ENCODE measurements around the gene CAV1. TPM values are rescaled to one million over a fixed set of nuclear protein-coding genes. Genes with fewer than 3 reads are reported as not detected.
A peak's percentile ranks its signal among the peaks of the same experiment; 100 is the strongest.

CAV1 gene
- total RNA-seq, 1 donor from 2014 or later = 12.0 TPM

- no peak for DNase-seq
Measured at GRCh38 chr7:116505278-116505677, 19.6 kb upstream of the CAV1 start.

- no peak for DNase-seq
Measured at GRCh38 chr7:116505823-116506222, 19.0 kb upstream of the CAV1 start.

GRCh38 chr7:116509982-116510579 lies 14.8 kb upstream of the CAV1 start:
- DNase-seq = no peak

GRCh38 chr7:116510795-116511194 lies 14.0 kb upstream of the CAV1 start:
- DNase-seq = no peak

GRCh38 chr7:116511552-116512519 lies 13.0 kb upstream of the CAV1 start:
- DNase-seq = no peak

- DNase-seq = no peak
Measured at GRCh38 chr7:116512520-116513188, 12.2 kb upstream of the CAV1 start.

- DNase-seq = no peak
Measured at GRCh38 chr7:116515584-116515983, 9.3 kb upstream of the CAV1 start.

- no peak for DNase-seq
Measured at GRCh38 chr7:116516324-116516723, 8.5 kb upstream of the CAV1 start.

GRCh38 chr7:116517626-116518025 lies 7.2 kb upstream of the CAV1 start:
- no peak for DNase-seq

GRCh38 chr7:116518961-116519360 lies 5.9 kb upstream of the CAV1 start:
- DNase-seq = no peak

- no peak for DNase-seq
Measured at GRCh38 chr7:116521046-116521664, 3.7 kb upstream of the CAV1 start.

- no peak for DNase-seq
Measured at GRCh38 chr7:116522247-116522646, 2.6 kb upstream of the CAV1 start.

GRCh38 chr7:116524221-116524608 lies 621 bp upstream of the CAV1 start:
- DNase-seq = no peak

GRCh38 chr7:116525298-116525912 lies 569 bp downstream of the CAV1 start:
- DNase-seq = no peak

- DNase-seq = peak; percentile 34
Measured at GRCh38 chr7:116525913-116526861, 1.4 kb downstream of the CAV1 start.

- no peak for DNase-seq
Measured at GRCh38 chr7:116526897-116527296, 2.1 kb downstream of the CAV1 start.

- no peak for DNase-seq
Measured at GRCh38 chr7:116527521-116527920, 2.7 kb downstream of the CAV1 start.

GRCh38 chr7:116528008-116528789 lies 3.4 kb downstream of the CAV1 start:
- DNase-seq = no peak

- DNase-seq = no peak
Measured at GRCh38 chr7:116529250-116529649, 4.4 kb downstream of the CAV1 start.
